Measurements from ENCODE around the gene FAM9C.
"Not testable (repeated sequence)": the region's sequence is repeated elsewhere in the genome, so short reads cannot be mapped to it uniquely, and the experiment has no call there.

Gene FAM9C

DNA sequence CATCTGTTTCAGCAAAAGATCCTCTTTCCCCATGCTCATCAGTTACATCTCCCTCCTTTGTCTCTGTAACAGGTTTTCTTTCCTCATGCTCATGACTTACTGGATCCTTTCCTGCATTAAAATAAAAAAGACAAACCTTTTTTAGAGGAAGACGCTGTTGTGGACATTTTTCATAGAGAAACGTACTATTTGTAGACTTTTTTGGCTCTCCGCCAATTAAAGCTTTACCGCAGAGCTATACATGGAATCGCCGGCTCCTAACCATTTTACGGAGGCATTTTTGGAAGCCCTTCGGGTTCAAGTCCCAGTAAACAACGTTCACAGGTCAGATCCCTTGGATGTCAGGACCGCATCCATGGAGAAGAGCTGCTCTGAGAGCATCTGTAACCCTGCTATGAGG lies 1.3 kb downstream of the FAM9C start:
- DNase-seq (ENCODE audit: low read depth): no peak

DNA sequence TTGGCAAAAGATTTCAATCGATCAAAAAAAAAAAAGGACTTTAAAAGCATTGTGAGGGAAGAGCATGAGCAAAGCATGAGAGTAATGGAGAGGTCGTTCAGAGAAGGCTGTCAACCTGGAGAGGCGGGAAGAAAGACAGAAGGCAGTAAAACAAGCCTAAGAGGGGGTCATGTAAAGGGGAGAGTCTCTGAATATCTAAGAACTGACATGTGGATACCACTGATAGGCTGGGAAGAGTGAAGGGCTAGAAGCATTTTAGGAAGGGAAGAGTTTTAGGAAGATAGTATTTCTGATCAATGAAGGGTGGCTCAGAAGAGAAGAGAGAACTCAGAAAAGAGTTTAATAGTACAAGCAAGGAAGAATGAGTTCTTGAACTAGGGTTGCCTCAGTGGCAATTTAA lies 7.5 kb downstream of the FAM9C start:
- DNase-seq (ENCODE audit: low read depth): no peak

DNA sequence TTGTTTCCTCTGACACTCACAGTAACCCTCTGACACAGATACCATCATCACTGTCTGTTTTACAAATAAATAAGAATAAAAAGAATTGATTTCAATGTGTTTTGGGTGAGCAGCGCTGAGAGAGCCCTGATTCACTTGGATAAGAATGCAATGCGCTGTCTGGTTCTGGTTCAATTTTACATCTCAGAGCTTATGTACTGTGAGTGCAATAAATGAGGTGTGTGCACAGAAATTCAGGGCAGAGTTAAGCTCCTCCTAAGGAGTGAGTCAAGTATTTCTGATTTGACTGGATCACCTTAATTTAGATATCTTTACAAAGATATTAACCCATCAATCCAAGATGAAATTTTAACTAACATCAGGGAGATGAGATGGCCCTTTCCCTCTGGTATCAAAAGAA lies 11.2 kb downstream of the FAM9C start:
- DNase-seq (ENCODE audit: low read depth): no peak

DNA sequence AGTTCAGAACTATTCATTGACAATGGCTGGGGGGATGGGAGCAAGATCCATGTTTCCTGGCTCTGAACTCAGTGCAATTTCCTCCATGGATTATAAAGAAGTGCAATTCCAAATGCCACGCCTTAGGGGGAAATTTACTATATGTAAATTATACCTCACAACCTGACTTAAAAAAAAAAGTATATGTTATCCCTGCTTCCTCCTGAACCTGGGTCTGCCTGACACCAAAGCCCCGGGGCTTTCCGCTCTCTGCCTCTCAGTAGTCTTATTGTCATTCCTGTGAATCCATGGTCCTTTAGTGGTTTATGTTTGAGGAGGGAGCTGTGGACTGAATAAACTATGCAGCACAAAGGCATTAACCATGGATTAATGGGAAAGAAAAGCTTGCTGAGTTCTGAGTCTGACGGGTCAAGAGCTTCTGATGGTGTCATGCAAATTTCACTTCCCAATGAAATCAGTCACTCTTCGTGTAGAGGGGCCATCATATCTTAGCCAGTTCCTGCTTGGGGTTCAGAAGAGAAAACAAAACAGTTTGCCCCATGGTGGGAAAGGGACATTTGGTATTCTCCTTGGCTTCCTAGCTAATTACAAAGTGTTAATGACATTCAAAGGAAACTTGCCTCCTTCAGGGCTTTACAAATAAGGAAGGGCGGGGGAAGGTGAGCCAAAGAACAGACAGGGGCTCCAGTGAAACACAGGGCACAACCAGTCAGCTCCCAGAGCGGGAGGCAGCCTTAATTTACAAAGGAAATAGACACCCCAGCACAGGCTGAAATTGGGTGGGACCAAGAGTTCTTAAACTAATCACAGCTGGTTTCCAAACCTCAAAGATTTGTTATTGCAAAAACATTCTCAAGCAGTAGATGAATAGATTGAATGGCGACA lies 14.3 kb downstream of the FAM9C start:
- no peak for DNase-seq (ENCODE audit: low read depth)

DNA sequence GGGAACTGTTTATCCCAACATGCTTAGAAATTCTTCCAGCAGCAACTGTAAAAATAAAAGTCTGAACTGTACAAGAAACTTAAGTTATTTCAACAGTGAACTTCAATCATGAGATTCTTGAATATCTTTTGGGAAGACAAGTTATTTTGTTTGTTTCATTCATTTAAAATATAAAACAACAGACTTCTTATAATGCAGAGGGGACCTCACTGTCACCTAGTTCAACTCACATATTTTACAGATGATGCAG lies 14.9 kb downstream of the FAM9C start:
- no peak for DNase-seq (ENCODE audit: low read depth)

DNA sequence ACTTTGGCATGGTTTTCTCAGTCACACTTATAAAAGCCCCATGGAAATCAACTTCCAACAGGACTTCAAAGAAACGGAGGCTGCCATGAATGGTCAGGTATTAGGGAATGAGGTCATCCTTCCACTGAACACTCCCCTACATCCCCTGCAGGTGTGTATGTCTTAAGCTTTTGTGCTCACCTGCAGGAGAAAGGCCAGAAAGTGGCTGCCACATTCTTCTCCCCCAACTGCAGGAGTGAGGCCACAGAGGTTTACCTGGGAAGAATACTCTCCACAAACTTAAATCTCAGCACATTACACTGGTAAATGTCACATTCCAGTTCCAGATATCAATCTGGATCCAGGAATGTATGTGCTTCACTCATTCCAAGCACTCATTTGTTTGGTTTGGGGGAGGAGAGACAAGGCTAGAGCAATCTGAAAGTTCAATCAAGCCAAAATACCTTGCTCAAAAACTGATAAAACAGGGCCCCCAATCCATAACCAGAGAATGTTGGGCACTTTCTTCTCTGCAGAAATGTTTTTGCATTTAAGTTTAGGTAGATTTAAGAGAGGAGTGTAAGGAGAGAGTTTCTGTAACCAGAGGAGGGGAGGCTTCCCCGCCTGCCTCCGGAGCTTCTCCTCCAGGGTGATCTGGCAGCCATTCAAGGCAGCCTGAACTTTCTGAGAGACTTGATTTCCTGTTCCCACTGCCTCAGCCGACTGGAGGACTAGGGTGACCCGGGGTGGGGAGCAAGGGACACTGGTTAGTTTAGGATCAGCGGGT lies 15.4 kb downstream of the FAM9C start:
- no peak for DNase-seq (ENCODE audit: low read depth)

DNA sequence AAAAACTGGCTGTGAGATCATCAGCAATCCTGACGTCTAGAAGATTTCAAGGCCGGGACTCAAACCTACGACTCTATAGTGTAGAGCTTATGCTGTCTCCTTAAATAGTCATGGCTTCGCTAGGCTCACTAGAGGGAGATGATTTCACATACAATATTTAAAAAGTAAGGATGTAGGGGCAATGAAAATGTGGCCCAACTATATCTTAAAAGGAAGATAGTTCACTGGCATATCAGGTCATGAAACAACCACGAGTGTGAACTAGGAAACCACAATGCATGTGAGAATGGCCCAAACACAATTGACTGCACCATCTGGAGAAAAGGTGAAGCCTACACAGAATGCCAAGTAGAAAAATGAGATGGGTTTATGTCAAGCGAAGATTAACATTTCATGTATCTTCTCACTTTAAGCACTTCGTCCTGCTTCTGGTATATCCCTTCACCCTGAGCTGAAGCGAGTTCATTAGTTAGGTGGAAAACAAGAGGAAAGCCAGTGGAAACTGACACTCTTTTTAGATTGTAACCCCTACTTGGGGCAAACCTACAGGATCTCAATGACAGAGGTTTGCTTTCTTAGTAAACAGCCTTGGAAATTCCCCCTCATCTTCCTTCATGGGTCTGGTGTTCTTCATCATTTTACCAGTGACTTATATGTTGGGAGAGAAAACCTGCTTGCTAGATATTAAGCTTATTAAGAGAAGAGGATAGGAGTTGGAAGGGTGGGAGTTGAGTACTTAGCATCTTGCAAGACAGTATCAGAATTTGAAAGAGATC lies 17.4 kb downstream of the FAM9C start:
- DNase-seq (ENCODE audit: low read depth): no peak

DNA sequence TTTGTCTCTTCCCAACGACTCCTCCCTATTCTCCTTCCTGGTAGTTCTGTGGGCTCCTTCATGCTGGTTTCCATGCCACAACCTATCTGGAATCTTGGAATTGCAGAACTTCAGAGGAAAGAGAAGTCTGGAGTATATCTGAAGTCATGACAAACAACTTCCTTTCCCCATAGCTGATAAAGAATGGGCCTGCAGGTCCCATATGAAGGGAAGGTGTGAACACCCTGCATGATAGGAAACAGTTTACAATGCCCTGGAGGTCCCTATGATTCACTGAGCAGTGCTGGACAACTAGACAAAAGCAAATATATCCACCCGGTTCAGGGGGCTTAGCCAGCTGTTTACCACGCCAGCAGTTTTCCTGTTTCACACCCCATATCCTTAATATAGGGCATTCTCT lies 19.4 kb downstream of the FAM9C start:
- DNase-seq (ENCODE audit: low read depth): no peak

DNA sequence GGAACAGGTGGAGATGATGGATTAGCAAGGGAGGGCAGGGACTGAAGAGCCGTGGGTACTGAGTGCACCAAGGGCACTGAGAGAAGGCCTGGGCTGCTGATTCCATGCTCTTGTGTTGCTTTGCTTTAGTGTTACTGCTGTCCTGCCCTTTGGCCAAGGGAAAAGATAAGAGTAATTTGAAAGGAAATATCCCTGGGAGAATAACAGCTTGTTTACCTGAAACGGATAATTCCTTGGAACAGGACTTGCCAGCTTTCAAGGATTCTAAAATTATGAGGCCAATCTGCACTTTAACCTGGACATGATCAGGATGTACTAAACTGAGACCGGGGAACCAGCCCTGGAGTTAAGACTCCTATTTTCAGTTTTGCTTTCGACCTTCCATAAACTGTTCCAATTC lies 20.4 kb downstream of the FAM9C start:
- DNase-seq (ENCODE audit: low read depth): no peak

DNA sequence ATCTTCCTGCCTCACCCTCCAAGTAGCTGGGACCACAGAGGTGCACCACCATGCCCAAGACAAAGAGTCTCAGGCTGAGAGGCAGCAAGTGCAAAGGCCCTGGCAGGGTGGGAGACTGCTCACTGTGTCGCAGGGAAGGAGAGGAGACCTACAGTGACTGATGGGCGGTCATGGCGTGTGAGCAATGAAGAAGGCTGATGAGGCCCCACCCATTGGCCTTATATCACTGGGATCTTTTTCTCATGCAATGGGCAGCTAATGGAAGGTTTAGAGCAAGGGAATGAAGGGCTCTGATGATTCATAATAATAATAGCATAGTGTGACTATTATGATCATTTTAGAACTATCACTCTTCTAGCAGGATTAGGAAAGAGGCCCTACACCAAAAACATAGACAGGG lies 20.9 kb downstream of the FAM9C start:
- DNase-seq (ENCODE audit: low read depth): no peak

DNA sequence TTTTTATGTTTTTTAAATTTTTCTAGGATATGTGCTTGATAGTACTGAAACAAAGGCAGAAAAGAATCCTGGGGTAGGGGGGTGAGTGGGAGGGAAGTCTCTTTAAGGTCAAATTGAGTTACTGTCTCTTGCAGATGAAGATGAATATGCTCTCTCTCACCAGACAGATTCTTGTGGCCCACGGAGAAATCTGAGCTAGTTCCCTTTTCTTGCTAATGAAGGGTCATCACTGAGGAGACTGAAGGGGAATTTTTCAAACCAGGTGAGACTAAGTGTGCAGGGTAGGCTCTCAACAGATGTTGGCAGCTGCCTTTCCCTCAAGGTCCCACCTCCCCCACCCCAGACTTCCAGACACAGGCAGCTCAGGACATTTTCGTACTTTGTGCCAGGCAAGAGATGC lies 21.5 kb downstream of the FAM9C start:
- no peak for DNase-seq (ENCODE audit: low read depth)

DNA sequence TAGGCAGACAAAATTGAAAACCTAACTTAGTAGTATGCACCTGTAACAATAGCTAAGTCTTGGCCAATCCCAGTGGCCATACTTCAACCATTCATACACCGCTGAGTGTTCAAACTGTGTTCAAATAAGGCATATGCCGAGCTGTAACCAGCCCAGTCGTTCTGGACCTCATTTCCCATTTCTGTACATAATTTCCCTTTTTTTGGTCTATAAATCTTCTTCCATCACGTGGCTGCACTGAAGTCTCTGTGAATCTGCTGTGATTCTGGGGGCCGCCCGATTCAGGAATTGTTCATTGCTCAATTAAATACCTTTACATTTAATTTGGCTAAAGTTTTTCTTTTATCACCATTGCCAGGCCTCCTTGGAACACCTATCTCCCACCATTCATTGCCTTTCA lies 27.7 kb downstream of the FAM9C start:
- DNase-seq (ENCODE audit: low read depth): not testable (repeated sequence)

DNA sequence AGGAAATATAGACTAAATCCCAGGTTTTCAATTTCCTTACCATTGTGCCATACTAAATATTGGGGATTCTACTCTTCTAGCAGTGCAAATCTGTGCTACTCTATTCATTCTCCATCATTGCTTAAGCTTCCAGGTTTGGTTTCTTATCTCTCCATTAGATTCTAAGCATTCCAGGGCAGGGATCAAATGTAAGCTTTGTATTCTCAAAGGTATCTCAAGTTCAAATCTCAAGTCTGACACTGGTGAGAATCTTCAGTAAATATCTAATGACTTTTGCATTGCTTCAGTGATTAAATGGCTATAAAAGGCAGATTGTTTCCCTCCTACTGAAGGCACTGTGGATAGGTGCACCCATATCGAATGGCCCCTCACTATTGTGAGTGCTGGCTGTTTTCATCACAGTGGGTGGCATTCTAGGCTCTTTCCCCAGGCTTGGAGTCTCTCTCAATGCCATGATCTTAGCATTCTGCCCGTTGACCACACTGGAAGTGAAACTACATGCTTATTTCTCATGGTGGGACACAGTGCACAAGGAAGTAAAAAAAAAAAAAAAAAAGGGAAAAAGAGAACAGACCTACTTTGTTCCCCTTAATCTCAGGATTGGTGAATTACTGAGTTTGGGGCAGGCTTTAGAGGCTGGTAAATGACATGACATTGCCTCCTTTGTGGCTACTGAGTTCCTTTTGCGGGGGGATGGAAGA lies 28.7 kb downstream of the FAM9C start:
- no peak for DNase-seq (ENCODE audit: low read depth)

DNA sequence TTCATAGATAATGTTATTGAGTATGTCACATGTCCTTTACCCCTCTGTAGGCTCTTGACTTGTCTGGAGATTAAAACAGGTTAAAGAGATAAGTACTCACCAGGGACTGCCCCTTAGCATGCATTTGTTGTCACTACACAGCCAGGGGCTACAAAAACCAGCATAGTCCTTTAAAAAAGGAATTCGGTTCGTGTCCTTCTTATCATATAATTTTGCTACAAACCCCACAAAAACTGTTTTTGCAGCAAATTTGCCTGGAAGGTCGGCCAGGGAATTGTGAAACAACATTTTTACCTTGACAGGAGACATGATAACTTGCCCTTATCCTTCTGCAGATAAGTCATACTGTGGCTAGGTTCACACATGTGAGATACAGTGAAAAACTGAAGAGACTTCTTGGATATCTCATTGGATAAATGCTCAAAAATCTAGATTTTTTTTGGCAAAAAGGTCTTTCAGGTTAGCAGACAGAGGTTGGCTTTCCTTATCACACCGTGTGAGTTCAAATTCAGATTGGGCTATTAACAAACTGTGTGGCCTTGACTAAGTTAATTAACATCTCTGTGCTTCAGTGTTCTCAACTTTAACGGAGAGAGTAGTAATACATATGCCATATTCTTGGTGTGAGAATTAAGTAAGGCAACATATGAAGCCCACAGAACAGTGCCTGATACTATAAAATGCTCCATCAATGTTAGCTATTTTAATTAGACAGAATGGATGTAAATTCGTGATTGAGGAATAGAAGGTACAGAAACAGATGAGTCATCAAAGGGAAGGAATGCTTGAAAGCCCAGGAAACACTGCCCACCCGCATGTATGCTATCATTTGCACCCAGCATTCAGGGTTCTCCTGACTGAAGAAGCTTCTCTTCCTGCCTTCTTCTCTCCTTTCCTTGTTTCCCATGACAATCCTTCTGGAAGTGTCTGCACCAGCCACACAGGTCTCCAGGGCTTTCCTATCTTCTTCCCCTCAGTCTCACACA lies 30.0 kb downstream of the FAM9C start:
- no peak for DNase-seq (ENCODE audit: low read depth)

DNA sequence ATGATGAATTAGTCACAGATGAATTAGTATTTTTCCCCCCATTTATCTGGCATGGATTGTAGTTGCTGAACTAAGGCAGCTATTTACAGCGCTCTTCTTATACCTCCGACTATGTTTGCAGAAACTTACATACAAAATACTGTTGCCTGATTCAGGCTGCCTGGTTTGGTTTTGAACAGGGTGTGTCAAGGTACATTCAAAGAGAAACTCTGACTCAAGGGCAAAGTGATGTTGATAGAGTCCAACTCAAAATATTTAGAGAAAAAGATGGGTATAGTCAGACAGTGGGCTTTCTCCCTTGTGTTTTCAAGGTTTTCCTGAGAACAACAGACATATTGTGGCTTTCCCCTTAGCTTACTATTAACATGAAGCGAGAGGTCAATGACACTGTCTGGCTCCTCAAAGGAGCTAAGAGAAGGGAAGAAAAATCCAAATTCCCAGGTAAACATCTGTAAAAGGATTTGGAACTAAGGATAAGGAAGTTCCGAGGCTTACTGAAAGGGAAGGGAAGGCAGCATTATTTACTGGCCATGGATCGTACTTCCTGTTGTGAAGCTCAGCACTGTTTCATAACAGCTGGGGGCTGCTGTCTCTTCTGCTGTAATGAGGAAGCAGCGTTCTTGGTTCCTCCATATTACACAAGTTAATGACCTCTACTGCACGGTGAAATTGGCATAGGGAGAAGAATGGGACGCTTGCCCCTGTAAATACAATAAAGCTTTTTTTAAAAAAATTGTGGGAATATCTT lies 30.9 kb downstream of the FAM9C start:
- DNase-seq (ENCODE audit: low read depth): no peak

DNA sequence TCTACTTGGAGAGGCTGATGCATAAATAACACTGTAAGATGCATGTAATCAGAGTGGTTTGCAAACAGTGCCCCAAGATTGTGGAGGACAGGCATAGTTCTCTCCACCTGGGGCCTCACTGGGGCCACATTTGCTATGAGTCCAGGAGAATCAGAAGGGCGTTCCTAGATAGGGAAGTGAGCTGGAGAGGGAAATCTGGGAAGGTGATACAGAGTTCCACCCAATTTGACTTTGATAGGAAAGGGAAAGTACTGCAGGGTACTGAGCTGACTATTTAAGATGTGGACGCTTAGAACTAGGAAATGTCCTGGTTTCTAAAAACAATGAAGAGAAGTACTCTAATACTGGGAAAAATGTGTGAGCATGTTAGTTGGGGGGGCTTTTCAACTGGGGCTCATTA lies 33.9 kb downstream of the FAM9C start:
- DNase-seq (ENCODE audit: low read depth): no peak

DNA sequence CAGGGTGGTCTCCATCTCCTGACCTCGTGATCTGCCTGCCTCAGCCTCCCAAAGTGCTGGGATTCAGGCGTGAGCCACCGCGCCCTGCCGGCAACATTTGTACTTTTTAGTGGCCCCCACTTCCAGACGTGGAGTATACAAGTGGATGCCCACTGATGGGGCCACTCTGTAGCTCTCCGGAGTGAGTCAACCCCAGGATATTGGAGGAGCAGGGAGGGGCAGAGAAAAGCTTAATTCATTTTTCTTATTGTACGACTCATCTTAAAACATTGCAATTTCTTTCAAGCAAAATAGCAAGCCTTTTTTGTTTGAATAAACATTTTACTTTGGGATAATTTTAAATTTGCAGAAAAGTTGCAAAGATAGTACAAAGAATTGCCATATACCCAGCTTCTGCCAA lies 34.6 kb downstream of the FAM9C start:
- no peak for DNase-seq (ENCODE audit: low read depth)

DNA sequence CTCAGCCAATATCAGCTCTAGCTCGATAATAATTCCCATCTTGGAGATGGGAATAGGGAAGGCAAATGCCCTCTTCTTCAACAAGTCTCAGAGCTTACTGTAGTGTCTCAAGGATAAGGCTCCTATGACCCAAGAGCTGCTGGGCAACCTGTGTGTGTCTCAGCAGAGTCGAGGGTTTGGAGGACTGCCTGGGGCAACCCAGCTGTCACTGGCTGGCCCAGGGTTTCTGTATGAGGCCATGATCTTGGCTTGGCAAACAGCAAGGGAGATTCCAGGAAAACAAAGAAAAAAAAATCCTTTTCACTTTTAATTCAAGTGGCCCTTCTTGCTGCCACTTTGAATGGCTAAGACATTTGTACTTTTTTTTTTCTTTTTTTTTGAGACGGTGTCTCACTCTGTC lies 35.1 kb downstream of the FAM9C start:
- DNase-seq (ENCODE audit: low read depth): no peak

DNA sequence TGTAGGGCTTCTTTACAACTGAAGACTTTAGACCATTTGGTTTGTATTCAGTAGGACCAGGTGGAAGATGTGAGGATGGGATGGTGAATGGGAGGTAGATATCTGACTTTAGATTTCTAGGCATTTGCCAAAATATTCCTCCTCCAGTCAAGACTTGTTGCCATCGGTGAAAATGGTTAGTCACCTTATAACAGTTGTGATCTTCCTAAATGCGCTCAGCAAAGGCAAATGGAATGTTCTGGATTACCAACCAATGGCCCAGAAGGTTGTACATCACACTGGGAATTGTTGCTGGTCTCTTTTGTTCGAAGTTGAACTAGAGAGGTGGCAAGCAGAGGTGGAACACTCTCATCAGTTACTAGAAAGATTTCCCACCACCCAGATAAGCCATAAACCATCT lies 35.6 kb downstream of the FAM9C start:
- no peak for DNase-seq (ENCODE audit: low read depth)

DNA sequence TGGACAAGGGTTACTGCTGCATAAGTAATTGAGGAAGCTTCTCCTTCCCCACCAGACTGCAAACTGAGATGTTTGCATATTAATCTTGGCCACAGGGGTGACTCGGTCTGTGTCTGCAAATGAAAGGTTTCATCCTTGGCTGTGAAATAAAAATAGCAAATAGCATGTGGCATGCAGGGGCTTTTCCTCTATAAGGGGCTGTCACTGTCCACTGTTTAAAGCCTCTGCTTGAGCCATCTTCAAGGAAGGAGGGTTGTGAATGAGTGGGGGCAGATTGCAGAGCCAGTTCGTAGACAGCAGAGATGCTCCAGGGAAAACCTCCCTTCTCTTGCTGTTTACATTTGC lies 36.3 kb downstream of the FAM9C start:
- no peak for DNase-seq (ENCODE audit: low read depth)

Measured in stimulated activated CD8-positive, alpha-beta memory T cell treated with anti-CD3 and anti-CD28 coated beads, Interleukin-4, amount 100 ng/mL, for 24 hours (primary cell).